Tibial nerve (tissue), 4 donors: ENCODE data around the gene MRPL33. TPM values are rescaled to one million over a fixed set of nuclear protein-coding genes. Genes with fewer than 3 reads are reported as not detected.

Experiments
- DNase-seq, 2 donors: peaks; one replicate each; pipeline ENCODE4 v3.0.0-alpha.2; 2019; ENCODE audit warnings: low spot score in 2 of 2
- H3K27ac ChIP-seq, 4 donors: fragments of 200-600 bp; sonication (generic) in 3 of 4; one replicate each; pipeline ENCODE4 v1.5.1; 2017 to 2019; ENCODE audit warnings: mild to moderate bottlenecking in 1 of 4
- H3K27me3 ChIP-seq, 2 donors: fragments of 200-600 bp; sonication (generic) in 1 of 2; one replicate each; pipeline versions ENCODE4 v1.5.1 to v1.6.0; 2017 to 2019
- H3K36me3 ChIP-seq, 3 donors: fragments of 200-600 bp; sonication (generic); one replicate each; pipeline ENCODE4 v1.5.1; 2018 to 2019
- H3K4me1 ChIP-seq, 4 donors: fragments of 200-600 bp; sonication (generic) in 3 of 4; one replicate each; pipeline ENCODE4 v1.5.1; 2017 to 2019
- H3K4me3 ChIP-seq, 4 donors: fragments of 200-600 bp; sonication (generic) in 3 of 4; one replicate each; pipeline ENCODE4 v1.5.1; 2017 to 2019; ENCODE audit warnings: mild to moderate bottlenecking in 1 of 4, moderate library complexity in 1 of 4
- H3K9me3 ChIP-seq, 4 donors: fragments of 200-600 bp; sonication (generic) in 3 of 4; one replicate each; pipeline ENCODE4 v1.5.1; 2017 to 2019
- EP300 ChIP-seq, 2 donors: sonication (generic); formaldehyde crosslinking; IDR thresholded peaks; one replicate each; pipeline ENCODE4 v1.6.1; 2017; ENCODE audit warnings: antibody characterized with exemption in 2 of 2, mild to moderate bottlenecking in 1 of 2
- POLR2A ChIP-seq, 2 donors: fragments of 450-650 bp; IDR thresholded peaks; one replicate each; pipeline ENCODE4 v1.6.1; 2017; ENCODE audit warnings: antibody characterized with exemption in 2 of 2, mild to moderate bottlenecking in 2 of 2, moderate library complexity in 2 of 2
- WGBS, 2 donors: methylation state at CpG; one replicate each; pipeline ENCODE4 v1.1.5; 2018; 5-methylcytosine and 5-hydroxymethylcytosine counted together
- total RNA-seq, 4 donors: library from RNA; depleted of rRNA; stranded (reverse); fragments of >200 nt; gene quantifications; one replicate each; pipeline ENCODE4 v1.1.0, GENCODE V29; 2016
- TF ChIP-seq, protein P1 (sequence below), 5 experiments: fragments of 200-600 bp in 3 of 5; fragments of 450-650 bp in 2 of 5; sonication (generic) in 3 of 5; IDR thresholded peaks; one replicate each; pipeline ENCODE4 v1.5.1; 2016 to 2019; ENCODE audit warnings: antibody characterized with exemption in 5 of 5, mild to moderate bottlenecking in 3 of 5, moderate library complexity in 2 of 5

MRPL33 gene
- total RNA-seq, 4 donors from 2014 or later: 101 to 186 (median 119) TPM

- Histone ChIP-seq H3K27me3 (no peaks in the 10 kb centered on the region), H3K4me3 (no peak overlapping the region), H3K27ac (no peak overlapping the region), H3K36me3 (no peaks in the 10 kb centered on the region), H3K9me3 (peaks cover 0 to 11% (median 0%) of the 10 kb centered on the region in 4 donors), H3K4me1 (peaks cover 0 to 18% (median 0%) of the 10 kb centered on the region in 4 donors)
- 63 to 69% methylated on average over 15 to 16 of the region's 16 CpGs for WGBS, 2 donors
- TF ChIP-seq EP300 (IDR thresholded peaks at IDR 0.05) (no peak), POLR2A (IDR thresholded peaks at IDR 0.05) (no peak)
- TF ChIP-seq, protein P1, sequence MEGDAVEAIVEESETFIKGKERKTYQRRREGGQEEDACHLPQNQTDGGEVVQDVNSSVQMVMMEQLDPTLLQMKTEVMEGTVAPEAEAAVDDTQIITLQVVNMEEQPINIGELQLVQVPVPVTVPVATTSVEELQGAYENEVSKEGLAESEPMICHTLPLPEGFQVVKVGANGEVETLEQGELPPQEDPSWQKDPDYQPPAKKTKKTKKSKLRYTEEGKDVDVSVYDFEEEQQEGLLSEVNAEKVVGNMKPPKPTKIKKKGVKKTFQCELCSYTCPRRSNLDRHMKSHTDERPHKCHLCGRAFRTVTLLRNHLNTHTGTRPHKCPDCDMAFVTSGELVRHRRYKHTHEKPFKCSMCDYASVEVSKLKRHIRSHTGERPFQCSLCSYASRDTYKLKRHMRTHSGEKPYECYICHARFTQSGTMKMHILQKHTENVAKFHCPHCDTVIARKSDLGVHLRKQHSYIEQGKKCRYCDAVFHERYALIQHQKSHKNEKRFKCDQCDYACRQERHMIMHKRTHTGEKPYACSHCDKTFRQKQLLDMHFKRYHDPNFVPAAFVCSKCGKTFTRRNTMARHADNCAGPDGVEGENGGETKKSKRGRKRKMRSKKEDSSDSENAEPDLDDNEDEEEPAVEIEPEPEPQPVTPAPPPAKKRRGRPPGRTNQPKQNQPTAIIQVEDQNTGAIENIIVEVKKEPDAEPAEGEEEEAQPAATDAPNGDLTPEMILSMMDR (IDR thresholded peaks at IDR 0.05): no peak
- DNase-seq: no peak
Observed at GRCh38 chr2:27752551-27753237, 18.8 kb upstream of the MRPL33 start.

DNA sequence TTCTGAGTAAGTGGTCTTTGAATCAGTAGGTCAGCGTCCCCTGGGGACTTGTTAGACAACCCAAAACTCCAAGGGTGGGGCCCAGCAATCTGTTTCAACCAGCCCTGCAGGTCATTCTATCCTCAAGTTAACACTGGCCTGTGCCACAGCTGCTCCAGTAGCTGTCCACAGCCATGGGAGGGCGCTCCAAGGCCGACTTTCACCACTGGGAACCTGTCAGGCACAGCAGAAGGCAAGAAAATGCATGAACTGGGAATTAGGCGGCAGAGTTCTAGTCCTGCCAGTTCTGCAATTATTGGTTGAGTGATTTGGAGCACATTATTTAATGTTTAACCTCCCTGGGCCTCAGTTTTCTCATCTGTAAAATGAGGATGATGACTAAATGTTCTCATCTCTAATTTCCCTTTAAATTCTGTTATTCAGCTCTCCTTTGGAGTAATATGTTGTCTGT lies 17.4 kb upstream of the MRPL33 start:
- Histone ChIP-seq H3K36me3 (no peaks in the 10 kb centered on the region), H3K27me3 (no peaks in the 10 kb centered on the region), H3K4me1 (peaks cover 0 to 18% (median 0%) of the 10 kb centered on the region in 4 donors), H3K9me3 (peaks cover 0 to 3% (median 0%) of the 10 kb centered on the region in 4 donors), H3K4me3 (no peak overlapping the region), H3K27ac (no peak overlapping the region)
- 32 to 36% methylated on average over 4 of the region's 4 CpGs for WGBS, 2 donors
- DNase-seq: peak; percentile 40 to 65
- TF ChIP-seq EP300 (IDR thresholded peaks at IDR 0.05): peak in 1 of 2 donors; percentile 30
- no peak for TF ChIP-seq POLR2A (IDR thresholded peaks at IDR 0.05)
- TF ChIP-seq, protein P1 (IDR thresholded peaks at IDR 0.05): peak; percentile 53 to 75 (median 63)

- Histone ChIP-seq H3K36me3 (no peaks in the 10 kb centered on the region), H3K4me1 (peaks cover 0 to 18% (median 0%) of the 10 kb centered on the region in 4 donors), H3K4me3 (no peak overlapping the region), H3K27ac (peak overlapping the region in 1 of 4 donors; percentile 17), H3K9me3 (no peaks in the 10 kb centered on the region), H3K27me3 (no peaks in the 10 kb centered on the region)
- DNase-seq: no peak
- TF ChIP-seq, protein P1 (IDR thresholded peaks at IDR 0.05): no peak
- TF ChIP-seq EP300 (IDR thresholded peaks at IDR 0.05) (no peak), POLR2A (IDR thresholded peaks at IDR 0.05) (no peak)
- 86 to 93% methylated on average over 5 of the region's 5 CpGs for WGBS, 2 donors
Observed at GRCh38 chr2:27754831-27755230, 16.7 kb upstream of the MRPL33 start.

DNA sequence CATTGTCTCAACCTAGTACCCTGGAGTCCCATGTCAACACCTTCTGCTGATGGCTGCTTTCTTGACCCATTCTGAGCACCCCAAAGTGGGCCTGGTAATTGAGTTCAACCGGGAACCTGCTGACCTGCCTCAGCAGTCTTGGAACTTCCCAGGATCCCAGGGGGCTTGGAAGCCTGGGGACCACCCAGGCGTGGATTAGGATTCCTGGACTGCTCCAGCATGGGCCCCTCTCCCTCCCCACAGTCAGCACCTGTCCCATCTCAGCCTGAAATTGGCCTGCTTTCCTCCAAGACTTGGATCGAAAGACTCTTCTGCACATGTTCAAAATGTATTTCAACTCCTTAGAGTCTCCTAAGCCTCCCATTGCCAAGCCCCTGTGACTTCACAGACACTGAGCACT lies 15.4 kb upstream of the MRPL33 start:
- TF ChIP-seq POLR2A (IDR thresholded peaks at IDR 0.05): no peak
- TF ChIP-seq, protein P1 (IDR thresholded peaks at IDR 0.05): no peak
- no peak for TF ChIP-seq EP300 (IDR thresholded peaks at IDR 0.05)
- WGBS, 2 donors: 82 to 84% methylated on average over 3 of the region's 3 CpGs
- Histone ChIP-seq H3K27ac (peak overlapping the region in 1 of 4 donors; percentile 78), H3K36me3 (no peaks in the 10 kb centered on the region), H3K4me3 (no peak overlapping the region), H3K27me3 (no peaks in the 10 kb centered on the region), H3K4me1 (peaks cover 0 to 22% (median 0%) of the 10 kb centered on the region in 4 donors), H3K9me3 (no peaks in the 10 kb centered on the region)
- DNase-seq: no peak
